Measurements from ENCODE around the gene NLRP9. TPM values are rescaled to one million over a fixed set of nuclear protein-coding genes. Genes with fewer than 3 reads are reported as not detected.

Gene NLRP9
- total and polyA plus RNA-seq, 2 of the 4 experiments (the other 2 are of a cell fraction): not detected

- TF ChIP-seq BHLHE40 (IDR thresholded peaks at IDR 0.05; ENCODE audit: low read depth, low read length) (no peak), NFE2L2 (IDR thresholded peaks at IDR 0.05; ENCODE audit: low read depth, low read length) (no peak), FOS (IDR thresholded peaks at IDR 0.05; ENCODE audit: low read depth, low read length) (no peak), SMC3 (IDR thresholded peaks at IDR 0.05; ENCODE audit: low read depth, low read length) (no peak), MXI1 (IDR thresholded peaks at IDR 0.05; ENCODE audit: borderline replicate concordance, low read depth, low read length) (no peak), POLR2A (IDR thresholded peaks at IDR 0.05; ENCODE audit: low read depth, low read length) (no peak), CEBPB (IDR thresholded peaks at IDR 0.05; ENCODE audit: low read depth, low read length) (no peak), CHD1 (IDR thresholded peaks at IDR 0.05; ENCODE audit: low read depth, low read length) (no peak), USF2 (IDR thresholded peaks at IDR 0.05; ENCODE audit: low read depth, low read length) (no peak), MAZ (IDR thresholded peaks at IDR 0.05; ENCODE audit: borderline replicate concordance, low read depth, low read length) (no peak)
- ATAC-seq (ENCODE audit: low read depth) (no peak), DNase-seq (no peak)
- no peak overlapping the region for H2AK5ac ChIP-seq (ENCODE audit: low read depth, low read length)
- in situ Hi-C loops (cut with MboI; ENCODE audit: low sequenced_read_pairs): loop anchor here (25.0 kb wide), 1 partner anchor 439 kb away; the partner anchor contains the start of gene ZNF444
- no peak overlapping the region for H3K4me3 ChIP-seq (ENCODE audit: insufficient read depth, low read depth, low read length)
- no peak overlapping the region for H2AFZ ChIP-seq (replicated peaks; ENCODE audit: low read length, poor library complexity)
- H3K4me2 ChIP-seq (ENCODE audit: low read depth, low read length): no peak overlapping the region
- no peak overlapping the region for H3K9ac ChIP-seq (ENCODE audit: low read depth, low read length)
- no peak overlapping the region for H2AK9ac ChIP-seq (replicated peaks; ENCODE audit: low read depth, low read length, poor library complexity)
- no peak overlapping the region for H3K14ac ChIP-seq (replicated peaks; ENCODE audit: low read depth, low read length)
- no peak overlapping the region for H2BK120ac ChIP-seq (ENCODE audit: low read depth, low read length)
- intact Hi-C loops (cut with micrococcal nuclease): no loop called here
- WGBS, 2 experiments (ENCODE audit: extremely low coverage in 2 of 2, insufficient read length in 1 of 2): 100% methylated on average over 5 of the region's 17 CpGs; no CpG with 5 or more reads in 1 of the 2 experiments
- H3K9me3 ChIP-seq (ENCODE audit: control insufficient read depth, insufficient read depth, low read length): no peaks in the 10 kb centered on the region
- H3K9me1 ChIP-seq (ENCODE audit: insufficient read depth, low read length): no peaks in the 10 kb centered on the region
- no peak overlapping the region for H4K8ac ChIP-seq (ENCODE audit: low read depth in 2 of 2, low read length in 2 of 2)
- no peak overlapping the region for H2BK5ac ChIP-seq (ENCODE audit: low read depth, low read length, poor library complexity, severe bottlenecking)
- BruUV-seq (replicated peaks): no TSS peak
- H3K36me3 ChIP-seq (ENCODE audit: control insufficient read depth, insufficient read depth, low read length): peaks cover 38% of the 10 kb centered on the region
- POLR2A ChIA-PET (ENCODE audit: unreplicated experiment): no interaction called here
- H3K79me1 ChIP-seq (ENCODE audit: low read depth in 1 of 2, low read length in 2 of 2): no peaks in the 10 kb centered on the region; a peak in 1 of 4 replicates
- H4K20me1 ChIP-seq (ENCODE audit: insufficient read depth, low read length): no peaks in the 10 kb centered on the region
- CTCF ChIA-PET: no interaction called here
- no peak overlapping the region for H3K56ac ChIP-seq (ENCODE audit: extremely low read depth, insufficient read depth, low read length)
- H3K18ac ChIP-seq (ENCODE audit: low read depth, low read length): no peak overlapping the region
- H3K27ac ChIP-seq (ENCODE audit: insufficient read depth, low read length): no peak overlapping the region
- dilution Hi-C loops (cut with HindIII; ENCODE audit: low sequenced_read_pairs, unreplicated experiment): no loop called here
- no peak overlapping the region for H2BK20ac ChIP-seq (ENCODE audit: low read depth, low read length)
- H4K91ac ChIP-seq (ENCODE audit: insufficient read depth, low read depth, low read length): no peak overlapping the region
- H4K5ac ChIP-seq (ENCODE audit: low read depth, low read length): no peak overlapping the region
- H3K23ac ChIP-seq (ENCODE audit: low read depth, low read length): no peak overlapping the region
- no peak overlapping the region for H3K4ac ChIP-seq (ENCODE audit: low read depth, low read length)
- H2BK15ac ChIP-seq (ENCODE audit: low read depth, low read length): no peak overlapping the region
- H3K27me3 ChIP-seq (ENCODE audit: control insufficient read depth, insufficient read depth, low read length): no peaks in the 10 kb centered on the region
- no peaks in the 10 kb centered on the region for H3K4me1 ChIP-seq (ENCODE audit: control insufficient read depth, insufficient read depth, low read length)
Measured at GRCh38 chr19:55698256-55698655, 39.9 kb downstream of the NLRP9 start.

All from IMR-90 (cell line).